Astrocyte of the spinal cord (primary cell): ENCODE data around the gene MAGEF1.
A peak's percentile ranks its signal among the peaks of the same experiment; 100 is the strongest.

Experiments used
- DNase-seq: peaks from one replicate; pipeline ENCODE4 v3.0.0; 2011; ENCODE audit warnings: low read depth, low spot score
- H3K4me3 ChIP-seq: 2 replicates; pipeline ENCODE4 v1.5.1; 2011; ENCODE audit warnings: low read depth, mild to moderate bottlenecking, low read length, moderate library complexity
- in situ Hi-C: cut with HindIII; loops from 2 replicates; pipeline ENCODE4 v1.10.0; 2017; ENCODE audit warnings: low sequenced_read_pairs
- TF ChIP-seq, protein P1 (sequence below): IDR thresholded peaks from 2 replicates; pipeline ENCODE4 v1.5.1; 2012; ENCODE audit warnings: low read depth, mild to moderate bottlenecking, low read length, inconsistent platforms

The MAGEF1 gene

DNA sequence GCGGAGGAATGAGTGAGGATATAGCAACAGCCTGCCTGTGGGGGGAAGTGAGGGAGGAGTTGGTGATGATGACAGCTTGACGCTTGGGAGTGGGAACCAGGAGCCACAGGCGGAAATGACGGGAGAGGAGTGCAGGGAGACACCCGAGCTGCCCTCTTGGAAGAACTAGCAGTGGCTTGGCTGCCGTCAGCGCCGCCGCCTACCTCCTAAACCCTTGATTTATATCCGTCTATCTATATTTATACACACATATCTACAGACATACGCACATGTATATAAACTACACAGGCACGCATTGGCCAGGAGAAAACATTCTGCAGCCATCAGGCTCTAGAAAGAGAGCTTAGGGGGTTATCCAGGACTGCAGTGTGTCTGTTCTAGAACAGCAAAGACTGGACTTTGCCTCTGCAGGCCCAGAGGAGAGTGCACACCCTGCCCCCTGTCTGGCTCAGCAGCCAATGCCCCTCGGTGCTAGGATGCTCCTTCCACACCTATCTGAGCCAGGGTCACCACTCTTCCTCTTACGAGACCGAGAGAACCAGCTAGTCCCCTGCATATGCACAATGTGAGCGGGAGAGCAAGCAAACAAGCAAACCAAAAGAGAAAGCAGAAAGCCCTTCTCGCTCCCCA is 45.3 kb upstream of the MAGEF1 start:
- no peak overlapping the region for H3K4me3 ChIP-seq
- DNase-seq, result peak; percentile 66
- in situ Hi-C loops, result no loop called here
- TF ChIP-seq, protein P1, sequence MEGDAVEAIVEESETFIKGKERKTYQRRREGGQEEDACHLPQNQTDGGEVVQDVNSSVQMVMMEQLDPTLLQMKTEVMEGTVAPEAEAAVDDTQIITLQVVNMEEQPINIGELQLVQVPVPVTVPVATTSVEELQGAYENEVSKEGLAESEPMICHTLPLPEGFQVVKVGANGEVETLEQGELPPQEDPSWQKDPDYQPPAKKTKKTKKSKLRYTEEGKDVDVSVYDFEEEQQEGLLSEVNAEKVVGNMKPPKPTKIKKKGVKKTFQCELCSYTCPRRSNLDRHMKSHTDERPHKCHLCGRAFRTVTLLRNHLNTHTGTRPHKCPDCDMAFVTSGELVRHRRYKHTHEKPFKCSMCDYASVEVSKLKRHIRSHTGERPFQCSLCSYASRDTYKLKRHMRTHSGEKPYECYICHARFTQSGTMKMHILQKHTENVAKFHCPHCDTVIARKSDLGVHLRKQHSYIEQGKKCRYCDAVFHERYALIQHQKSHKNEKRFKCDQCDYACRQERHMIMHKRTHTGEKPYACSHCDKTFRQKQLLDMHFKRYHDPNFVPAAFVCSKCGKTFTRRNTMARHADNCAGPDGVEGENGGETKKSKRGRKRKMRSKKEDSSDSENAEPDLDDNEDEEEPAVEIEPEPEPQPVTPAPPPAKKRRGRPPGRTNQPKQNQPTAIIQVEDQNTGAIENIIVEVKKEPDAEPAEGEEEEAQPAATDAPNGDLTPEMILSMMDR, result no peak

GRCh38 chr3:184756151-184757021 is 44.5 kb upstream of the MAGEF1 start:
- in situ Hi-C loops, result no loop called here
- TF ChIP-seq, protein P1, result no peak
- H3K4me3 ChIP-seq, result no peak overlapping the region
- no peak for DNase-seq

- TF ChIP-seq, protein P1, result no peak
- no peak for DNase-seq
- in situ Hi-C loops, result no loop called here
- H3K4me3 ChIP-seq, result no peak overlapping the region
Measured at GRCh38 chr3:184755315-184755731, 43.5 kb upstream of the MAGEF1 start.

GRCh38 chr3:184752361-184752760 is 40.5 kb upstream of the MAGEF1 start:
- in situ Hi-C loops, result no loop called here
- no peak for DNase-seq
- no peak overlapping the region for H3K4me3 ChIP-seq
- TF ChIP-seq, protein P1, result no peak

GRCh38 chr3:184751204-184752040 is 39.6 kb upstream of the MAGEF1 start:
- H3K4me3 ChIP-seq, result no peak overlapping the region
- DNase-seq, result no peak
- in situ Hi-C loops, result no loop called here
- TF ChIP-seq, protein P1, result no peak

DNA sequence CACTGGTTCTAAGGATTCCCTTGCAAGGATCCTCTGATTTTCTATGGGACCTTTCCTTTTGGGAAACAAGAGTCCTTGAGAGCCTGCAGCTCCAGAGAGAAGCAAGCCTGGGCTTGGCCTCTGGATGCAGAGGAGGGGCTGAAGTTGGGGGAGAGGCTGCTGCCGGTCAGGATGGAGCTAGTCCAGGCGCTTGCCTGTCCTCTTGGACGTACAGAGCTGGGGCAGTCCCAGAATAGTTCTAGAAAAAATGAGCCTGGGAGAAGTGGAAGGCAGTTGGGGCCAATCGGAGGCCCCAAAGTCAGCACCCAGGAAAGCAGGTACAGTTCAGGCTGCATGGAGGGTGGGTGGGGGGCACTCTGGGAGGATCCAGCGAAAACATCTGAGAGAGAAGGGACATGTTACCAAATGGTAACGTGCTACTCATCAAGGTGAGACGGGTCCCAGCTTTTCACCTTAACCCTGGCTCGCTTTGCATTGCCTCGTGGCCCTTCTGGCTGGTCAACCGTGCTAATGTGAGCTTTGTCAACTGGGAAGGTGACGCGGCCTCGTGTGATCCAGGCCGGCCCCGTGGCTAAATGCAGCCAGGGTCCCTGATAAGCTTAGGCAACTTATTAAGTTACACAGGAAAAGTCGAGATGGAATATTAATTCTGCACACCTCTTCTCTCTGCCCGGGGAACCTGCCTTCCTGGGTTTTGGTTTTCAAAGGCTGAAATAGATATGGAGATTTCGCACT is 38.7 kb upstream of the MAGEF1 start:
- H3K4me3 ChIP-seq, result no peak overlapping the region
- TF ChIP-seq, protein P1, result no peak
- in situ Hi-C loops, result no loop called here

More for the DNA sequence above, 38.7 kb upstream of the MAGEF1 start:
- no peak for DNase-seq
